Keratinocyte (primary cell): ENCODE data around the gene SGCG. TPM values are rescaled to one million over a fixed set of nuclear protein-coding genes. Genes with fewer than 3 reads are reported as not detected.

ENCODE experiments used
- DNase-seq: peaks from one replicate; pipeline ENCODE4 v3.0.0-alpha.2; 2011; ENCODE audit warnings: low read depth, missing footprints, low spot score
- FAIRE-seq: peaks from 2 replicates; lab custom pipeline; 2011; peaks lifted over from hg19 to GRCh38; lab: Jason Lieb, UNC
- H2AFZ ChIP-seq: 2 replicates; pipeline ENCODE4 v1.6.0; 2012; ENCODE audit warnings: low read length, control low read depth, inconsistent platforms; ENCODE audit not compliant: control insufficient read depth
- H3K27ac ChIP-seq: 2 replicates; pipeline ENCODE4 v1.5.1; 2011; ENCODE audit warnings: low read length; ENCODE audit not compliant: control insufficient read depth, insufficient read depth
- H3K27me3 ChIP-seq: 3 replicates; pipeline ENCODE4 v1.6.0; 2011; ENCODE audit warnings: low read length; ENCODE audit not compliant: control insufficient read depth, insufficient read depth; ENCODE audit errors: extremely low read depth
- H3K36me3 ChIP-seq, 2 experiments: 2 replicates in 1 of 2; 3 replicates in 1 of 2; pipeline ENCODE4 v1.5.1; 2011; ENCODE audit warnings: low read length in 2 of 2, mild to moderate bottlenecking in 1 of 2; ENCODE audit not compliant: control insufficient read depth in 2 of 2, insufficient read depth in 2 of 2; ENCODE audit errors: extremely low read depth in 1 of 2
- H3K4me1 ChIP-seq: 3 replicates; pipeline ENCODE4 v1.5.1; 2011; ENCODE audit warnings: low read length; ENCODE audit not compliant: control insufficient read depth, insufficient read depth; ENCODE audit errors: extremely low read depth
- H3K4me2 ChIP-seq: 3 replicates; pipeline ENCODE4 v1.6.0; 2011; ENCODE audit warnings: low read depth, low read length; ENCODE audit not compliant: control insufficient read depth, insufficient read depth; ENCODE audit errors: extremely low read depth
- H3K4me3 ChIP-seq, 3 experiments: fragments of 200-600 bp in 1 of 3; sonication (generic) in 1 of 3; 2 replicates in 2 of 3; 3 replicates in 1 of 3; pipeline ENCODE4 v1.5.1; 2011 to 2016; ENCODE audit warnings: low read length in 3 of 3, mild to moderate bottlenecking in 3 of 3, control low read depth in 2 of 3, inconsistent platforms in 1 of 3, low read depth in 1 of 3, mixed read lengths in 1 of 3, mixed run types in 1 of 3, moderate library complexity in 1 of 3; ENCODE audit not compliant: control insufficient read depth in 2 of 3, insufficient read depth in 2 of 3; ENCODE audit errors: extremely low read depth in 1 of 3
- H3K79me2 ChIP-seq: 2 replicates; pipeline ENCODE4 v1.6.0; 2012; ENCODE audit warnings: low read length; ENCODE audit not compliant: control insufficient read depth, insufficient read depth
- H3K9ac ChIP-seq: 3 replicates; pipeline ENCODE4 v1.6.0; 2011; ENCODE audit warnings: low read length; ENCODE audit not compliant: control insufficient read depth, insufficient read depth; ENCODE audit errors: extremely low read depth
- H3K9me1 ChIP-seq: 3 replicates; pipeline ENCODE4 v1.6.0; 2011; ENCODE audit warnings: low read length; ENCODE audit not compliant: control insufficient read depth, insufficient read depth; ENCODE audit errors: extremely low read depth
- H3K9me3 ChIP-seq: 2 replicates; pipeline ENCODE4 v1.5.1; 2012; ENCODE audit warnings: low read depth, low read length; ENCODE audit not compliant: control insufficient read depth
- H4K20me1 ChIP-seq: 3 replicates; pipeline ENCODE4 v1.6.0; 2011; ENCODE audit warnings: low read length; ENCODE audit not compliant: control insufficient read depth, insufficient read depth; ENCODE audit errors: extremely low read depth
- EZH2 ChIP-seq: IDR thresholded peaks from one replicate; pipeline ENCODE4 v1.6.1; 2012; ENCODE audit warnings: inconsistent platforms, mild to moderate bottlenecking, low read length, moderate library complexity
- dilution Hi-C: fragments of 300-500 bp; cut with MboI; formaldehyde crosslinking; loops from one replicate; pipeline ENCODE4 v1.7.0; 2020; ENCODE audit warnings: low sequenced_read_pairs; ENCODE audit not compliant: extremely low pct_ligation_motif_present
- polyA plus RNA-seq, 5 experiments: library from polyadenylated mRNA; depleted of rRNA in 3 of 5; stranded (reverse) in 3 of 5; stranded (forward) in 1 of 5; unstranded in 1 of 5; fragments of >200 nt; gene quantifications; 1 replicate in 1 of 5; 2 replicates in 3 of 5; 3 replicates in 1 of 5; pipeline versions ENCODE4 v1.2.1 to v1.2.3, GENCODE V29; 2011 to 2012; ENCODE audit warnings: missing spikeins in 2 of 5, low read depth in 1 of 5, low replicate concordance in 1 of 5
- TF ChIP-seq, protein P1 (sequence below), 3 experiments: IDR thresholded peaks in 1 of 3; conservative IDR thresholded peaks in 1 of 3; optimal IDR thresholded peaks in 1 of 3; 2 replicates in 2 of 3; 3 replicates in 1 of 3; pipeline versions ENCODE3 to v1.5.1; 2011; ENCODE audit warnings: low read length in 3 of 3, mild to moderate bottlenecking in 3 of 3, moderate library complexity in 2 of 3, control low read depth in 1 of 3, inconsistent platforms in 1 of 3; ENCODE audit not compliant: insufficient read depth in 2 of 3; ENCODE audit errors: extremely low read depth in 1 of 3

The SGCG gene
- polyA plus RNA-seq, 1 donor (not counting 4 experiments of a cell fraction or from before 2014, with no cell fraction given), result not detected

DNA sequence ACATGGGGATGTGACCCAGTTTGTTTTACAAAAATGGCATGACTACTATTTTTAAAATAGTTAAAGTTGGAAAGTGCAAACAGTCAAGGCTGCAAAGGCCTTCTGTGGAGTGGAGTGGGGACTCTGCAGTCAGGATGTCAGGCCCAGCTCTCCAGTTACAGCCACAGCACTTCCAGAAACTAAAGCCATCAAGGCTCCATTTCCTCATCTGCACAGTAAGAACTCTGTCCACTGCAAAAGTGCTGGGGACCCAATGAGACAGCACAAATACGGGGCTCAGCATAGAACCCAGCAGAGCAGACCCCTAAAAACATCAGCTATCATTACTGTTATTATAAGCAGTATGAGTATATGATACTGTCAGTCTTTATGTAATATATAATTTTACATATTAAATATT lies 179.1 kb downstream of the SGCG start:
- Histone ChIP-seq H3K4me2 (no peak overlapping the region), H3K36me3 (peaks cover 14 to 28% of the 10 kb centered on the region in 2 experiments), H3K9ac (no peak overlapping the region), H2AFZ (no peak overlapping the region), H3K27me3 (no peaks in the 10 kb centered on the region), H3K79me2 (no peaks in the 10 kb centered on the region), H3K4me1 (no peaks in the 10 kb centered on the region), H3K9me3 (no peaks in the 10 kb centered on the region), H3K4me3 (no peak overlapping the region), H3K9me1 (no peaks in the 10 kb centered on the region), H4K20me1 (no peaks in the 10 kb centered on the region), H3K27ac (no peak overlapping the region)
- TF ChIP-seq, protein P1, sequence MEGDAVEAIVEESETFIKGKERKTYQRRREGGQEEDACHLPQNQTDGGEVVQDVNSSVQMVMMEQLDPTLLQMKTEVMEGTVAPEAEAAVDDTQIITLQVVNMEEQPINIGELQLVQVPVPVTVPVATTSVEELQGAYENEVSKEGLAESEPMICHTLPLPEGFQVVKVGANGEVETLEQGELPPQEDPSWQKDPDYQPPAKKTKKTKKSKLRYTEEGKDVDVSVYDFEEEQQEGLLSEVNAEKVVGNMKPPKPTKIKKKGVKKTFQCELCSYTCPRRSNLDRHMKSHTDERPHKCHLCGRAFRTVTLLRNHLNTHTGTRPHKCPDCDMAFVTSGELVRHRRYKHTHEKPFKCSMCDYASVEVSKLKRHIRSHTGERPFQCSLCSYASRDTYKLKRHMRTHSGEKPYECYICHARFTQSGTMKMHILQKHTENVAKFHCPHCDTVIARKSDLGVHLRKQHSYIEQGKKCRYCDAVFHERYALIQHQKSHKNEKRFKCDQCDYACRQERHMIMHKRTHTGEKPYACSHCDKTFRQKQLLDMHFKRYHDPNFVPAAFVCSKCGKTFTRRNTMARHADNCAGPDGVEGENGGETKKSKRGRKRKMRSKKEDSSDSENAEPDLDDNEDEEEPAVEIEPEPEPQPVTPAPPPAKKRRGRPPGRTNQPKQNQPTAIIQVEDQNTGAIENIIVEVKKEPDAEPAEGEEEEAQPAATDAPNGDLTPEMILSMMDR (optimal IDR thresholded peaks at IDR 0.05 in 1 of 3, IDR thresholded peaks at IDR 0.05 in 1 of 3, conservative IDR thresholded peaks at IDR 0.05 in 1 of 3; ENCODE audit: extremely low read depth in 1 of 3, insufficient read depth in 2 of 3, low read length in 3 of 3), result no peak
- no peak for TF ChIP-seq EZH2
- dilution Hi-C loops, result no loop called here
- DNase-seq (no peak), FAIRE-seq (no peak)

DNA sequence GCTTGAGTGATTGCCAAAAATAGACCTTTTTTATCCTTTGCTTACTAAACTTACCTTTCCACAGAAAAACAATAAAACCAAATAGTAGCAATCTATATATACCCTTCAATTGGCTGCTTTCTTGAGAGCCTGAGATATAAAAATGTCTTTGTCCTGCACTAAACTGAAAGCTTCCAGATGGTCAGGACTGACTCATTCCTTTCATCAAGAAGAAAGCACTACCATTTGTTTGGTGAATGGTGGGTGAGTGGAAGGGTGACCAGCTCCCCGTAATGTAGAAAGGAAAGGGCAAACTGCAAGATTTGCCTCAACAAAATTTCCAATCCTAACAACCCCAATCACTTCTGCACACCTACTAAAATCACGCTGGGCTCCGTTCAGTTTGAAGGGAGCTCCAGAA lies 184.9 kb downstream of the SGCG start:
- Histone ChIP-seq H3K79me2 (no peaks in the 10 kb centered on the region), H3K36me3 (peaks cover 12 to 25% of the 10 kb centered on the region in 2 experiments)
- TF ChIP-seq EZH2, result no peak
- TF ChIP-seq, protein P1 (optimal IDR thresholded peaks at IDR 0.05 in 1 of 3, IDR thresholded peaks at IDR 0.05 in 1 of 3, conservative IDR thresholded peaks at IDR 0.05 in 1 of 3; ENCODE audit: extremely low read depth in 1 of 3, insufficient read depth in 2 of 3, low read length in 3 of 3), result no peak

More for the DNA sequence above, 184.9 kb downstream of the SGCG start:
- Histone ChIP-seq H3K4me2 (no peak overlapping the region), H3K9me3 (no peaks in the 10 kb centered on the region), H3K27me3 (no peaks in the 10 kb centered on the region), H3K4me1 (no peaks in the 10 kb centered on the region), H3K9ac (no peak overlapping the region), H2AFZ (no peak overlapping the region), H3K9me1 (no peaks in the 10 kb centered on the region), H3K4me3 (no peak overlapping the region), H3K27ac (no peak overlapping the region), H4K20me1 (no peaks in the 10 kb centered on the region)
- DNase-seq, result no peak
- no peak for FAIRE-seq
- dilution Hi-C loops, result no loop called here
